ENCODE measurements around the gene VPS11. TPM values are rescaled to one million over a fixed set of nuclear protein-coding genes. Genes with fewer than 3 reads are reported as not detected.
A peak's percentile ranks its signal among the peaks of the same experiment; 100 is the strongest.
"Not testable (repeated sequence)": the region's sequence is repeated elsewhere in the genome, so short reads cannot be mapped to it uniquely, and the experiment has no call there.

VPS11 gene
- total and polyA plus RNA-seq, 12 donors = 15.7 to 44.2 (median 22.5) TPM

DNA sequence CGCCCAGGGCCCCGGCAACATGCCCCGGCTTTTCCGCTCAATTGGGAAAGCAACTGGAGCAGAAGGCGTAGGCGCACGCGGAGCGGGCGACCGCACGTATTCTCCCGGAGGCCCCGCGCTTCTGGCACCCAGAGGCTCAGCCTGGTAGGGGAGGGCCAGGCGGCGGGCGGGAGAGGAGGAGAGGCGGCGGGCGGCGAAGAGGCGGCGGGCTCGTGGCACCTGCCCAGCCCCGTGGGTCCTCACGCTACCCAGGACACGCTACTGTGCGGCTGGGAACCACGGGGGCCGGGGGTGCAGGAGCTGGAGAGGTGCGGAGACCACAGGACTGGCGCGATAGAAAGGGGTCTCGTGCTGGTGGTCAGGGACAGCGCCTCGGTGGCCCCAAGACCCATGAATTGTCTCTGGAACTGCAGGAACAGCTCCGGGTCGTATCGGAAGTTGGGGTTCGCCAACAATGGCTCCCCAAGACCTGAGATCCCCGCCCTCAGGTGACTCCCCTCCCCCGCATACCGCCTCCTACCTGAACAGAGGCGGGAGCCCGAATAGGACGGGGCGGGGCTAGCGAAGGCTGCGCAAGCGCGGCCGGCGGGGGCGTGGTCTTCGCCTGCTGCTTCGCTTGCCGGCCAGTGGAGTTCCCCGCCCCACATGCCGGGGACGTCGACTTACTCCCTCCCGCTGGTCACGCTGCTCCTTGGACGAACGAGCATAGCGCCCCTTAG lies 37.1 kb upstream of the VPS11 start, which contains the start of gene SLC37A4:
Gene SLC37A4, minus strand, starts transcription at position 549 of the 719 bp plus-strand sequence.
- WGBS, 2 donors = 0% methylated on average over 65 to 67 of the region's 67 CpGs
- ATAC-seq (peak; percentile 96 to 99 (median 98)), DNase-seq (peak; percentile 97 to 98)
- Histone ChIP-seq H3K27me3 (no peaks in the 10 kb centered on the region), H3K9me3 (no peaks in the 10 kb centered on the region), H3K36me3 (peaks cover 0 to 25% (median 0%) of the 10 kb centered on the region in 9 donors), H3K4me1 (peaks cover 9 to 33% (median 24%) of the 10 kb centered on the region in 9 donors), H3K27ac (peak within 1 kb of the TSS in 9 of 10 donors; percentile 30 to 86 (median 73)), H3K4me3 (peak within 1 kb of the TSS; percentile 67 to 89 (median 80))
- intact Hi-C loops (cut with DNase I) = loop anchor here in 1 of 10 donors (2.0 kb wide), 1 partner anchor 64 kb away; a partner anchor contains a TSS
- TF ChIP-seq, protein P1, sequence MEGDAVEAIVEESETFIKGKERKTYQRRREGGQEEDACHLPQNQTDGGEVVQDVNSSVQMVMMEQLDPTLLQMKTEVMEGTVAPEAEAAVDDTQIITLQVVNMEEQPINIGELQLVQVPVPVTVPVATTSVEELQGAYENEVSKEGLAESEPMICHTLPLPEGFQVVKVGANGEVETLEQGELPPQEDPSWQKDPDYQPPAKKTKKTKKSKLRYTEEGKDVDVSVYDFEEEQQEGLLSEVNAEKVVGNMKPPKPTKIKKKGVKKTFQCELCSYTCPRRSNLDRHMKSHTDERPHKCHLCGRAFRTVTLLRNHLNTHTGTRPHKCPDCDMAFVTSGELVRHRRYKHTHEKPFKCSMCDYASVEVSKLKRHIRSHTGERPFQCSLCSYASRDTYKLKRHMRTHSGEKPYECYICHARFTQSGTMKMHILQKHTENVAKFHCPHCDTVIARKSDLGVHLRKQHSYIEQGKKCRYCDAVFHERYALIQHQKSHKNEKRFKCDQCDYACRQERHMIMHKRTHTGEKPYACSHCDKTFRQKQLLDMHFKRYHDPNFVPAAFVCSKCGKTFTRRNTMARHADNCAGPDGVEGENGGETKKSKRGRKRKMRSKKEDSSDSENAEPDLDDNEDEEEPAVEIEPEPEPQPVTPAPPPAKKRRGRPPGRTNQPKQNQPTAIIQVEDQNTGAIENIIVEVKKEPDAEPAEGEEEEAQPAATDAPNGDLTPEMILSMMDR (IDR thresholded peaks at IDR 0.05) = peak in 5 of 9 donors; percentile 80 to 88 (median 86)

DNA sequence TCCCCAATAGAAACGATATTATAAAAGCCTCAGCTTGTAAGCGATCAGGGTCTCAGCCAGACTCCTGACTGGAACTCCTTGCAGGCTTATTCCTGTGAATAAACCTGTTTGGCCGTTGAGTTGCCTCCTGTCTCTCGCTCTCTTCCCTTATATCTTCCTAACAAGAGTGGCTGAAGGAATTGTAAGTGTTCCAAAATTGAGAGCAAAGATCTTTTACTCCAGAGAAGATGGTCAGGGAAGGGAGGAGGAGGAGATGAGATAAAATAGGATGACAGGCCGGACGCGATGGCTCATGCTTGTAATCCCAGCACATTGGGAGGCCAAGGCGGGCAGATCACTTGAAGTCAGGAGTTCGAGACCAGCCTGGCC lies 35.7 kb upstream of the VPS11 start:
- intact Hi-C loops (cut with DNase I) = loop anchor here in 1 of 10 donors (2.0 kb wide), 1 partner anchor 63 kb away; a partner anchor contains a TSS
- H3K27me3 ChIP-seq = no peaks in the 10 kb centered on the region
- 82 to 84% methylated on average over 8 to 9 of the region's 9 CpGs for WGBS, 2 donors
- DNase-seq (no peak), ATAC-seq (no peak)
- no peak overlapping the region for H3K4me3 ChIP-seq
- H3K9me3 ChIP-seq = no peaks in the 10 kb centered on the region
- H3K27ac ChIP-seq = no peak overlapping the region
- TF ChIP-seq, protein P1 (IDR thresholded peaks at IDR 0.05) = no peak
- H3K4me1 ChIP-seq = peaks cover 9 to 28% (median 20%) of the 10 kb centered on the region in 9 donors
- H3K36me3 ChIP-seq = peaks cover 0 to 10% (median 0%) of the 10 kb centered on the region in 9 donors

DNA sequence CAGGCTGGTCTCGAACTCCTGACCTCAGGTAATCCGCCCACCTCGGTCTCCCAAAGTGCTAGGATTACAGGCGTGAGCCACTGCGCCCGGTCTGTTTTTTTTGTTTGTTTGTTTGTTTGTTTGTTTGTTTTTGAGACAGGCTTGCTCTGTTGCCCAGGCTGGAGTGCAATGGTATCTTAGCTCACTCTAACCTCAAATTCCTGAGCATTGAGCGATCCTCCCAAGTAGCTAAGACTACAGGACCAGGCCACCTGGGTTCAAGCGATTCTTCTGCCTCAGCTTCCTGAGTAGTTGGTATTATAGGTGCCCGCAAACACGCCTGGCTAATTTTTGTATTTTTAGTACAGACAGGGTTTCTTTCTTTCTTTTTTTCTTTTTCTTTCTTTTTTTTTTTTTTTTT lies 34.2 kb upstream of the VPS11 start:
- DNase-seq; H3K27me3 ChIP-seq; intact Hi-C loops (cut with DNase I); H3K27ac ChIP-seq; ATAC-seq; H3K9me3 ChIP-seq; H3K4me3 ChIP-seq; H3K36me3 ChIP-seq: not testable (repeated sequence)
- WGBS, 2 donors = 87 to 90% methylated on average over 10 of the region's 10 CpGs
- H3K4me1 ChIP-seq = peaks cover 9 to 27% (median 20%) of the 10 kb centered on the region in 9 donors

DNA sequence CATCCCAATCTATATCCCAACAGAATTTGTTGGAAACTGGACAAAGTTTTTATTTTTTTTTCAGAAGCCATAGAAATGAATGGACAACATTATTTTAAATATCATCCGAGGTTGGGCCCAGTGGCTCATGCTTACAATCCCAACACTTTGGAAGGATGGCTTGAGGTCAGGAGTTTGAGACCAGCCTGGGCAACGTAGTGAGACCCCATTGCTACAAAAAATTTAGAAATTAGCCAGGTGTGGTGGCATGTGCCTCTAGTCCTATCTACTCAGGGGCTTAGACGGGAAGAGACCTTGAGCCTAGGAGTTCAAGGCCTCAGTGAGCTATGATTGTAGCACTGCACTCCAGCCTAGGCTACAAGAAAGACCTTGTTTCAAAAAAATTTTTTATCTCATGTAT lies 32.8 kb upstream of the VPS11 start:
- H3K27me3 ChIP-seq = no peaks in the 10 kb centered on the region
- intact Hi-C loops (cut with DNase I) = no loop called here
- WGBS, 2 donors = 85 to 87% methylated on average over 3 of the region's 3 CpGs
- no peak overlapping the region for H3K27ac ChIP-seq
- no peak for DNase-seq
- ATAC-seq = no peak
- no peaks in the 10 kb centered on the region for H3K36me3 ChIP-seq
- H3K4me1 ChIP-seq = peaks cover 3 to 14% (median 9%) of the 10 kb centered on the region in 9 donors
- TF ChIP-seq, protein P1 (IDR thresholded peaks at IDR 0.05) = no peak
- no peak overlapping the region for H3K4me3 ChIP-seq
- H3K9me3 ChIP-seq = no peaks in the 10 kb centered on the region

DNA sequence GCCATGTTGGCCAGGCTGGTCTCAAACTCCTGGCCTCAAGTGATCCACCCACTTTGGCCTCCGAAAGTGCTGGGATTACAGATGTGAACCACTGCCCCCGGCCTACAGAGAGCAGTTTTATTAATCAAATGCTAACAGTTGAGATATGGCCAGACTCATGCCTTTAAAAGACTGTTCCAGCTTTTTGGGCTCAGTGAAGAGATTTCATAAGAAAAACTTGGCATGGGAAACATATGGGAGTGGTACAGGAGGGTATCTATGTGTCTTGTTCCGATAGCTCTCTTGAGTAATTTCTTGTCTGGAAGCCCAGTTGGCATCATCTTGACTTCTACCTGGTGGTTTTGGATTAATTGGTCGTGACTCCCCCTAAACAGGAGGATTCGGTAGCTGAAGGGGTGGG lies 28.7 kb upstream of the VPS11 start:
- intact Hi-C loops (cut with DNase I) = no loop called here
- H3K4me1 ChIP-seq = no peaks in the 10 kb centered on the region
- ATAC-seq (no peak), DNase-seq (no peak)
- H3K4me3 ChIP-seq = no peak overlapping the region
- no peaks in the 10 kb centered on the region for H3K27me3 ChIP-seq
- H3K27ac ChIP-seq = no peak overlapping the region
- H3K9me3 ChIP-seq = no peaks in the 10 kb centered on the region
- TF ChIP-seq, protein P1 (IDR thresholded peaks at IDR 0.05) = no peak
- no peaks in the 10 kb centered on the region for H3K36me3 ChIP-seq
- WGBS, 2 donors = 85 to 86% methylated on average over 5 of the region's 5 CpGs

DNA sequence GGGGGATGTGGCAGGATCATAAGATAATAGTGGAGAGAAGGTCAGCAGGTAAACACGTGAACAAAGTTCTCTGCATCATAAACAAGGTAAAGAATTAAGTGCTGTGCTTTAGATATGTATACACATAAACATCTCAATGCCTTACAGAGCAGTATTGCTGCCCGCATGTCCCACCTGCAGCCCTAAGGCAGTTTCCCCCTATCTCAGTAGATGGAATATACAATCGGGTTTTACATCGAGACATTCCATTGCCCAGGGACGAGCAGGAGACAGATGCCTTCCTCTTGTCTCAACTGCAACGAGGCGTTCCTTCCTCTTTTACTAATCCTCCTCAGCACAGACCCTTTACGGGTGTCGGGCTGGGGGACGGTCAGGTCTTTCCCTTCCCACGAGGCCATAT lies 28.1 kb upstream of the VPS11 start:
- H3K9me3 ChIP-seq; intact Hi-C loops (cut with DNase I); H3K4me1 ChIP-seq; H3K4me3 ChIP-seq; H3K27me3 ChIP-seq; H3K27ac ChIP-seq; H3K36me3 ChIP-seq; DNase-seq; ATAC-seq: not testable (repeated sequence)
- WGBS, 2 donors = 30 to 31% methylated on average over 9 to 11 of the region's 11 CpGs
